Panc1 (cell line): Measurements from ENCODE around the gene DHRS4. TPM values are rescaled to one million over a fixed set of nuclear protein-coding genes. Genes with fewer than 3 reads are reported as not detected.

Experiments used
- ATAC-seq: fragments of 200-7000 bp; cut with Tn5 transposase; 2 replicates; pipeline ENCODE4 v1.9.1; 2020; ENCODE audit warnings: mild to moderate bottlenecking, moderate library complexity
- BruUV-seq: library from RNA; stranded (reverse); fragments of 400-500 nt; replicated peaks from 2 replicates; lab custom pipeline; 2021; lab: Mats Ljungman, UMichigan
- CTCF ChIA-PET: fragments of 300-600 bp; sonication (Branson Sonifier 250); formaldehyde crosslinking; loops from one replicate; lab custom pipeline; 2022; ENCODE audit warnings: antibody characterized with exemption; lab: Charles Lee
- POLR2A ChIA-PET: fragments of 300-600 bp; sonication (Branson Sonifier 250); formaldehyde crosslinking; loops from one replicate; lab custom pipeline; 2022; ENCODE audit warnings: antibody characterized with exemption; lab: Charles Lee
- DNase-seq: peaks from one replicate; pipeline ENCODE4 v3.0.0-alpha.2; 2010; ENCODE audit warnings: low read depth, low spot score
- H3K27ac ChIP-seq: 2 replicates; pipeline ENCODE4 v1.5.1; 2011; ENCODE audit warnings: mild to moderate bottlenecking, low read length, inconsistent platforms
- H3K27me3 ChIP-seq: fragments of 200-500 bp; sonication (Bioruptor generic); 2 replicates; pipeline ENCODE4 v1.6.0; 2014; ENCODE audit warnings: low read length, inconsistent platforms; ENCODE audit not compliant: control insufficient read depth, insufficient read depth
- H3K36me3 ChIP-seq: fragments of 200-500 bp; sonication (Bioruptor generic); 2 replicates; pipeline ENCODE4 v1.5.1; 2014; ENCODE audit warnings: inconsistent platforms, mild to moderate bottlenecking, low read length, moderate library complexity; ENCODE audit not compliant: control insufficient read depth, insufficient read depth
- H3K4me1 ChIP-seq: 2 replicates; pipeline ENCODE4 v1.5.1; 2011; ENCODE audit warnings: inconsistent platforms, mild to moderate bottlenecking, low read length, moderate library complexity; ENCODE audit not compliant: control insufficient read depth, insufficient read depth
- H3K4me3 ChIP-seq, 2 experiments: 2 replicates each; pipeline ENCODE4 v1.5.1; 2011 to 2012; ENCODE audit warnings: low read depth in 2 of 2, low read length in 2 of 2, mild to moderate bottlenecking in 2 of 2, inconsistent platforms in 1 of 2, moderate library complexity in 1 of 2
- H3K9me3 ChIP-seq: fragments of 200-500 bp; sonication (Bioruptor generic); 2 replicates; pipeline ENCODE4 v1.5.1; 2014; ENCODE audit warnings: low read depth, mild to moderate bottlenecking, inconsistent platforms, low read length, moderate library complexity; ENCODE audit not compliant: control insufficient read depth, insufficient read depth
- POLR2AphosphoS5 ChIP-seq: IDR thresholded peaks from 2 replicates; pipeline ENCODE4 v1.6.1; 2012; ENCODE audit warnings: mild to moderate bottlenecking, low read depth, low read length, moderate library complexity
- SIN3A ChIP-seq: IDR thresholded peaks from 2 replicates; pipeline ENCODE4 v1.6.1; 2012; ENCODE audit warnings: low read depth, mild to moderate bottlenecking, low read length, moderate library complexity, borderline replicate concordance; ENCODE audit not compliant: insufficient read depth
- TCF7L2 ChIP-seq: IDR thresholded peaks from 2 replicates; pipeline ENCODE4 v1.6.1; 2011; ENCODE audit warnings: mild to moderate bottlenecking, low read depth, low read length, inconsistent platforms
- in situ Hi-C: cut with HindIII; loops from 2 replicates; pipeline ENCODE4 v1.10.0; 2016; ENCODE audit warnings: low sequenced_read_pairs, low pct_unique_long_range_greater_than_20kb
- intact Hi-C: fragments of 100-400 bp; cut with micrococcal nuclease; formaldehyde crosslinking; loops from one replicate; pipeline ENCODE4 v1.10.0; 2022; ENCODE audit not compliant: unreplicated experiment
- total RNA-seq: library from RNA; stranded (reverse); gene quantifications from one replicate; pipeline ENCODE4 v1.2.1, GENCODE V29; 2021; ENCODE audit not compliant: unreplicated experiment
- TF ChIP-seq, protein P1 (sequence below), 2 experiments: IDR thresholded peaks; 2 replicates each; pipeline ENCODE4 v1.6.1; 2011 to 2012; ENCODE audit warnings: low read depth in 2 of 2, control low read depth in 1 of 2, low read length in 1 of 2, mild to moderate bottlenecking in 1 of 2, moderate library complexity in 1 of 2; ENCODE audit not compliant: insufficient read depth in 1 of 2
- TF ChIP-seq, protein P2 (sequence below): fragments of 450-650 bp; IDR thresholded peaks from 2 replicates; pipeline ENCODE4 v1.5.1; 2017; ENCODE audit warnings: mild to moderate bottlenecking

The DHRS4 gene
- total RNA-seq, 1 experiment from 2014 or later = 13.5 TPM

DNA sequence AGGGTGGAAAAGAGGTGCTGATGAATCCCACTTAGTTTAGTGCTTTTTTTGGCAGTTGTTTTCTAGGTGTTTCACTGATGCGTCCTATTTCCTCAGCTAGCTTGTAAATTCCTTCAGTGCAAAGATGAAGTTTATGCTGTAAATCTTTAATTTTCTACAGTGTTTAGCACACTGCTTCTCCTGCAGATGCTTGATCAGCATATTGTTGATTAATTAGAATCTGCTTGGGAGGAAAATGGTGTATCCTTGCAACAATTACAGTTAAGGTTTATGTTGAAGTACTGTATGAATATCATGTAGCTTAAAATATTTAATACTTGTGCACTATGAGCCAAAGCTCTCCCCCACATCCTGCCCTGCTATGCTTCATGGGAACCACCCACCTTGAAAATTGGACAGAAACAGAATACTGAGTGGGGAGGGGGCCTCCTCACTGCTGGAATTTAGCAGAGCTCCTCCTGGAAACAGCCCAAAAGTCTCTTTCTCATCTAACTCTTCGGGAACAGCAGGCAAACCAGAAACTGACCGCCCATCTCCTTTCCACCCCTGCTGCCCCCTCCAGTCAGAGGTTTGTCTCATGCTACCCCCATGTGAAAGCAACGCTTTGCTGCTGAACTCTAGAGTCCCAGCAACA, 20.3 kb upstream of the DHRS4 start:
- H3K4me1 ChIP-seq = no peaks in the 10 kb centered on the region
- no peaks in the 10 kb centered on the region for H3K36me3 ChIP-seq
- no peak overlapping the region for H3K4me3 ChIP-seq
- intact Hi-C loops (no loop called here), in situ Hi-C loops (no loop called here)
- H3K27me3 ChIP-seq = no peaks in the 10 kb centered on the region
- no peaks in the 10 kb centered on the region for H3K9me3 ChIP-seq
- POLR2A ChIA-PET = interaction anchor here (0.6 kb wide), 1 partner anchor 1146 kb away, joined by 5 read pairs; no protein-coding TSS in a partner anchor
- ATAC-seq = no peak
- BruUV-seq = no TSS peak
- no peak for DNase-seq
- no peak overlapping the region for H3K27ac ChIP-seq
- TF ChIP-seq SIN3A = no peak
- no peak for TF ChIP-seq TCF7L2
- TF ChIP-seq, protein P1, sequence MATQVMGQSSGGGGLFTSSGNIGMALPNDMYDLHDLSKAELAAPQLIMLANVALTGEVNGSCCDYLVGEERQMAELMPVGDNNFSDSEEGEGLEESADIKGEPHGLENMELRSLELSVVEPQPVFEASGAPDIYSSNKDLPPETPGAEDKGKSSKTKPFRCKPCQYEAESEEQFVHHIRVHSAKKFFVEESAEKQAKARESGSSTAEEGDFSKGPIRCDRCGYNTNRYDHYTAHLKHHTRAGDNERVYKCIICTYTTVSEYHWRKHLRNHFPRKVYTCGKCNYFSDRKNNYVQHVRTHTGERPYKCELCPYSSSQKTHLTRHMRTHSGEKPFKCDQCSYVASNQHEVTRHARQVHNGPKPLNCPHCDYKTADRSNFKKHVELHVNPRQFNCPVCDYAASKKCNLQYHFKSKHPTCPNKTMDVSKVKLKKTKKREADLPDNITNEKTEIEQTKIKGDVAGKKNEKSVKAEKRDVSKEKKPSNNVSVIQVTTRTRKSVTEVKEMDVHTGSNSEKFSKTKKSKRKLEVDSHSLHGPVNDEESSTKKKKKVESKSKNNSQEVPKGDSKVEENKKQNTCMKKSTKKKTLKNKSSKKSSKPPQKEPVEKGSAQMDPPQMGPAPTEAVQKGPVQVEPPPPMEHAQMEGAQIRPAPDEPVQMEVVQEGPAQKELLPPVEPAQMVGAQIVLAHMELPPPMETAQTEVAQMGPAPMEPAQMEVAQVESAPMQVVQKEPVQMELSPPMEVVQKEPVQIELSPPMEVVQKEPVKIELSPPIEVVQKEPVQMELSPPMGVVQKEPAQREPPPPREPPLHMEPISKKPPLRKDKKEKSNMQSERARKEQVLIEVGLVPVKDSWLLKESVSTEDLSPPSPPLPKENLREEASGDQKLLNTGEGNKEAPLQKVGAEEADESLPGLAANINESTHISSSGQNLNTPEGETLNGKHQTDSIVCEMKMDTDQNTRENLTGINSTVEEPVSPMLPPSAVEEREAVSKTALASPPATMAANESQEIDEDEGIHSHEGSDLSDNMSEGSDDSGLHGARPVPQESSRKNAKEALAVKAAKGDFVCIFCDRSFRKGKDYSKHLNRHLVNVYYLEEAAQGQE (IDR thresholded peaks at IDR 0.05; ENCODE audit: insufficient read depth in 1 of 2, low read depth in 2 of 2, low read length in 1 of 2) = no peak
- TF ChIP-seq, protein P2, sequence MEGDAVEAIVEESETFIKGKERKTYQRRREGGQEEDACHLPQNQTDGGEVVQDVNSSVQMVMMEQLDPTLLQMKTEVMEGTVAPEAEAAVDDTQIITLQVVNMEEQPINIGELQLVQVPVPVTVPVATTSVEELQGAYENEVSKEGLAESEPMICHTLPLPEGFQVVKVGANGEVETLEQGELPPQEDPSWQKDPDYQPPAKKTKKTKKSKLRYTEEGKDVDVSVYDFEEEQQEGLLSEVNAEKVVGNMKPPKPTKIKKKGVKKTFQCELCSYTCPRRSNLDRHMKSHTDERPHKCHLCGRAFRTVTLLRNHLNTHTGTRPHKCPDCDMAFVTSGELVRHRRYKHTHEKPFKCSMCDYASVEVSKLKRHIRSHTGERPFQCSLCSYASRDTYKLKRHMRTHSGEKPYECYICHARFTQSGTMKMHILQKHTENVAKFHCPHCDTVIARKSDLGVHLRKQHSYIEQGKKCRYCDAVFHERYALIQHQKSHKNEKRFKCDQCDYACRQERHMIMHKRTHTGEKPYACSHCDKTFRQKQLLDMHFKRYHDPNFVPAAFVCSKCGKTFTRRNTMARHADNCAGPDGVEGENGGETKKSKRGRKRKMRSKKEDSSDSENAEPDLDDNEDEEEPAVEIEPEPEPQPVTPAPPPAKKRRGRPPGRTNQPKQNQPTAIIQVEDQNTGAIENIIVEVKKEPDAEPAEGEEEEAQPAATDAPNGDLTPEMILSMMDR = no peak
- no peak for TF ChIP-seq POLR2AphosphoS5
- CTCF ChIA-PET = interaction anchor here (1.2 kb wide), 1 partner anchor 267 kb away, joined by 5 read pairs; no protein-coding TSS in a partner anchor

DNA sequence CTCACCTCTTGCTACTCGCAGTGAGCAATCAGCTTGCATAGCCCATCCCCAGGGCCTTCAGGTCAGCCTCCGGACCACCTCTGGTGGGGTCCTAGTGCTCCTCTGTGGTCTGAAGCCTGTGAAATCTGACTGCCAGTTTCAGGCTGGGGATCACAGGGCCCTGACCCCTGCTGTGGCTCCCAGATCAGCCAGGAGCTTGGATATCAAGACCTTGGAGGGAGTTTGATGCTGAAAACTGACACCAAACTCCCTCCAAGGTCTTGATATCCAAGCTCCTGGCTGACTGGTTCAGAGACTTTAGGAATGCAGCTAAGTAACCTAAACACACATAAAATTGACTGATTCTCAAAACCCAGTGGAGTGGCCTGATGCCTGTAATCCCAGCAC, 19.8 kb upstream of the DHRS4 start:
- no TSS peak for BruUV-seq
- no peaks in the 10 kb centered on the region for H3K27me3 ChIP-seq
- no peaks in the 10 kb centered on the region for H3K9me3 ChIP-seq
- H3K4me3 ChIP-seq = no peak overlapping the region
- ChIA-PET CTCF (interaction anchor here (0.7 to 1.2 kb wide), 2 partner anchors 268 to 1642 kb away, joined by 4 to 5 read pairs; no protein-coding TSS in a partner anchor), POLR2A (interaction anchor here (0.6 kb wide), 1 partner anchor 1146 kb away, joined by 5 read pairs; no protein-coding TSS in a partner anchor)
- H3K36me3 ChIP-seq = no peaks in the 10 kb centered on the region
- DNase-seq (no peak), ATAC-seq (no peak)
- intact Hi-C loops = no loop called here
- TF ChIP-seq TCF7L2 = no peak
- TF ChIP-seq, protein P2 = no peak
- H3K4me1 ChIP-seq = no peaks in the 10 kb centered on the region
- in situ Hi-C loops = no loop called here
- H3K27ac ChIP-seq = no peak overlapping the region
